ENCODE measurements around the gene SLX4IP.

DNA sequence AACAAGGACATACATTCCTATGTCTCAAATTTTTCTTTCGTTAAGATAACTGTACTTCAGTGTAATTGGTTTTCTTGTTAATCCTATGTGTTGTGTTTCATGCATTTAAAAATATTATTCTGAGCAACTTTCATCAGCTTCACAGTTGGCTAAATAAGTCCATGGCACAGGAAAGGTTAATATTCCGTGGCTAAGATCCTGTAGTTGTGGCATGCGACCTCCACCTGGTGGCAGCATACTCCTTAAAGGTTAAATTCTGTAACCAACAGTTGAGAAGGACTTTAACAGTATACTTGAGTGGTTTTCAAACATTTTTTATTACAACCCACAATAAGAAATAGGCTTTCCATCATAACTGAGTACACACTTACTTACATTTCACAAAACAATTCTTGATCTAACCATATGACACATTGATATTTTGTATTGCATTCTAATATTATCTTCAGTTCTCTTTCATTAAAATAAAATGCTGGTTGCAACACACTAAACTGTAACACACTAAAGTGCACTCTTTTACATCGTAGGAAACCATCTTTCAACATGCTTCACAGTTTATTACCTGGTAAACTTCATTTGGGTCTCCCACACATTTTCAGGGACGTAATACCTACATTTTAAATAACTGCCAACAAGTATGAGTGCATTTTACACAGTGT is 118.3 kb downstream of the SLX4IP start:
- TF ChIP-seq, protein P1, sequence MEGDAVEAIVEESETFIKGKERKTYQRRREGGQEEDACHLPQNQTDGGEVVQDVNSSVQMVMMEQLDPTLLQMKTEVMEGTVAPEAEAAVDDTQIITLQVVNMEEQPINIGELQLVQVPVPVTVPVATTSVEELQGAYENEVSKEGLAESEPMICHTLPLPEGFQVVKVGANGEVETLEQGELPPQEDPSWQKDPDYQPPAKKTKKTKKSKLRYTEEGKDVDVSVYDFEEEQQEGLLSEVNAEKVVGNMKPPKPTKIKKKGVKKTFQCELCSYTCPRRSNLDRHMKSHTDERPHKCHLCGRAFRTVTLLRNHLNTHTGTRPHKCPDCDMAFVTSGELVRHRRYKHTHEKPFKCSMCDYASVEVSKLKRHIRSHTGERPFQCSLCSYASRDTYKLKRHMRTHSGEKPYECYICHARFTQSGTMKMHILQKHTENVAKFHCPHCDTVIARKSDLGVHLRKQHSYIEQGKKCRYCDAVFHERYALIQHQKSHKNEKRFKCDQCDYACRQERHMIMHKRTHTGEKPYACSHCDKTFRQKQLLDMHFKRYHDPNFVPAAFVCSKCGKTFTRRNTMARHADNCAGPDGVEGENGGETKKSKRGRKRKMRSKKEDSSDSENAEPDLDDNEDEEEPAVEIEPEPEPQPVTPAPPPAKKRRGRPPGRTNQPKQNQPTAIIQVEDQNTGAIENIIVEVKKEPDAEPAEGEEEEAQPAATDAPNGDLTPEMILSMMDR (IDR thresholded peaks at IDR 0.05; ENCODE audit: low read depth, low read length): peak; percentile 95
- TF ChIP-seq EZH2phosphoT487 (IDR thresholded peaks at IDR 0.05; ENCODE audit: low read depth): no peak
